NCI-H446 (cell line): ENCODE results near the gene RACK1.
"Not testable (repeated sequence)": the region's sequence is repeated elsewhere in the genome, so short reads cannot be mapped to it uniquely, and the experiment has no call there.

ENCODE experiments used
- DNase-seq, 2 experiments: peaks; one replicate each; lab custom pipeline; 2025; lab: John Stamatoyannopoulos, UW

RACK1 gene

DNA sequence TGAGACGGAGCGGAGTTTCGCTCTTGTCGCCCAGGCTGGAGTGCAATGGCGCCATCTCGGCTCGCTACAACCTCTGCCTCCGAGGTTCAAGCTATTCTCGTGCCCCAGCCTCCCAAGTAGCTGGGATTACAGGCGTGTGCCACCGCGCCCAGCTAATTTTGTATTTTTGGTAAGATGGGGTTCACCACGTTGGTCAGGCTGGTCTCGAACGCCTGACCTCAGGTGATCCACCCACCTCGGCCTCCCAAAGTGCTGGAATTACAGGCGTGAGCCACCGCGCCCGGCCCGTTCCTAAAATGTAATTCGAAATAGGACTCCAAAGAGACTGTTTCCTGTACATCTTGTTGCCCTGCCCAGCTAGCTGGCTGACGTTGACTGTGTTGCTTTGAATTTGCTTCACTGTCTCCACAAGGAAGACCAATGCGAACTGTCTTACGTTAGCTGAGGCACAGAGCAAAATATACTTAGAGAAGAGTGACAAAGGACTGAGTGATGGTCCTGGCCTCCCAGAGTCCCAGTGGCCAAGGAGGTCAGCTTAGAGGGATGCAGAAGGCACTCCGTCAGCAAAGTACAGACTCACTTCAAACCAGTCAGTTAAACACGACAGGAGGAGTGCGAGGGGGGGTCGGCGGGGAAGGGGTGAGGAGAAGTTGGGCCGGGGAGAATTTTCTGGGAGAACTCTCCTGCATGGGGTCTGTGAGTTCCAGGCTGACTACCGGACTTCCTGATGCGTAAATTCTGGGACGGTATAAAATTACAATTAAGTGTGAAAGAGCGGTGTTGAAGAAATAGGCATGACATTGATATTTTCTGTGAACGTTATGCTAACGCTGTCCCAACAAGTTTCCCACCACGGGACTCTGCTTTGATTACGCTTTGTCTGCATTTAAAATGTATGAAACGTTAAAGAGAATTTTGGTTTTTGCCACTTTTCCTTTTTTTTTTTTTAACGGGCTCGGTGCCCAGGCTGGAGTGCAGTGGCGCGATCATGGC, 27.4 kb downstream of the RACK1 start:
- no peak for DNase-seq

DNA sequence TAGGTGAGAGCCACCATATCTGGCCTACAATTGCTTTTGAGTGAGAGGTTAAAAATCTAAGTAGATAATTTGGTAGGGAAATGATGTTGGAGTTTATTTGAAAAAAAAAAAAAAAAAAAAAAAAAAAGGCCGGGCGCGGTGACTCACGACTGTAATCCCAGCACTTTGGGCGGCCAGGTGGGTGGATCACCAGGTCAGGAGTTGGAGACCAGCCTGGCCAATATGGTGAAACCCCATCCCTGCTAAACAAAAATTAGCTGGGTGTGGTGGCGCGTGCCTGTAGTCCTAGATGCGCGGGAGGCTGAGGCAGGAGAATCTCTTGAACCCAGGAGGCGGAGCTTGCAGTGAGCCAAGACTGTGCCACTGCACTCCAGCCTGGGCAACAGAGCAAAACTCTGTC, 29.5 kb downstream of the RACK1 start:
- DNase-seq: not testable (repeated sequence)

DNA sequence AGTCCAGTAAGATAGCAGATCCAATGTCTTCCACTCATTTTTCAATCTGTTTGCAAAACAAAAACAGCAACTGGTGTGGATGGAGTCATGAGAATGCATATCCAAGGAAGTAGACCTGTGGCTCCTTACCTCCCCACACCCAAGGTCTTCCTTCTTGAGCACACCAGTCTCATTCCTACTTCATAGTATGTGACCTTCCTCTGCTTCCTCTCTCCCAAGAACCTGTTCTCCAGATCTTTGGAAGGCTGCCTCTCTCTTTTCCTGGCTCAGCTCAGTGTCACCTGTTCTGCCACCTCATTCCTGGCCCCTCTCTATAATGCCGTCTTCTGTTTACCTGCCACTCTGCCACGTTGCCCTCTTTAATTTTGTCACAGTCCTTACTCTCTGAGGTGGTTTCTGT, 30.8 kb downstream of the RACK1 start:
- no peak for DNase-seq

DNA sequence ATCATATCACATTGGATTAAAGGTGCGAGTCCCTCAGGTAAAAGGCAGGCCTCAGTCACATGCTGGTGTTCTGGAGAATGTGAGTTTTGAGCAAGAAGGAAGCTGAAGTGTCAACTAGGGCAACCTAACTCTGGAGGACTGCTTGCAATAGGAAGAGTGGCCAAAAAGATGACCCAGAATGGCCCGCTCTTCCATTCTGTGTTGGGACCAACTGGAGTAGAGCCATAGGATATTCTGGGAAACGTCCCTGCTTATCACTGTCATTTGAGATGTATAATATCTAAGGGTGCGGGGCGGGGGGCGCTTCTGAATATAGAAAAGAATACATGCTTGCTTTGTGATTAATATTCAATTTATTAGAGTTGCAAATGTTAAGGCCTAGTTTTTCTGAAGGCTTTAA, 31.6 kb downstream of the RACK1 start:
- DNase-seq: no peak

DNA sequence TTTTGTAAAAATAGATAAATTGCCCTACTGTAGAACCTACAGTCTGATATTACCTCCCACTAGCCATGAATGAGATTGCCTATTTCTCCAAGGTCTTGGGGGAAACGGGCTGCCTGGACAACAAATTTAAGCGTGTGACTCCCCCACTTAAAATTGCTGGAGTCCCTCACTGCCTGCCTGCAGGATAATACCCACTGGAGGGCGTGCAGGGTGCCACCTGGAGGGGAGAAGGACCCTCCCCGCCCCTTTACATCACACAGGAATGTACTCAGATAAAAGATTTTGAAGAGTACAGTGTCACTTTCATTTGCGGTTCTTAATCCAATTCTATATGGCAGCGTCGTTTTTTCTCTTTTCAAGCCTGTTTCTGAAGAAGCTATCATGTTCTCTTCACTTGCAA, 32.5 kb downstream of the RACK1 start:
- DNase-seq: no peak

DNA sequence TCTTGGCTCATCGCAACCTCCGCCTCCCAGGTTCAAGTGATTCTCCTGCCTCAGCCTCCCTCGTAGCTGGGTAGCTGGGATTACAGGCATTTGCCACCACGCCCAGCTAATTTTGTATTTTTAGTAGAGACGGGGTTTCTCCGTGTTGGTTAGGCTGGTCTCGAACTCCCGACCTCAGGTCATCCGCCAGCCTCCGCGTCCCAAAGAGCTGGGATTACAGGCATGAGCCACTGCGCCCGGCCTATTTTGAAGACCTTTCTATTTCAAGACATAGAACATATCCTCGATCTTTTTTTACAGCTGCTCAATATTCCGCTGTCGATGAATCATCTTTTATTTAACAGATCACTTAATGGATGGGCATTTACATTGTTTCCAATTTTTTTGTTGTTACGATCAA, 33.0 kb downstream of the RACK1 start:
- DNase-seq: not testable (repeated sequence)

DNA sequence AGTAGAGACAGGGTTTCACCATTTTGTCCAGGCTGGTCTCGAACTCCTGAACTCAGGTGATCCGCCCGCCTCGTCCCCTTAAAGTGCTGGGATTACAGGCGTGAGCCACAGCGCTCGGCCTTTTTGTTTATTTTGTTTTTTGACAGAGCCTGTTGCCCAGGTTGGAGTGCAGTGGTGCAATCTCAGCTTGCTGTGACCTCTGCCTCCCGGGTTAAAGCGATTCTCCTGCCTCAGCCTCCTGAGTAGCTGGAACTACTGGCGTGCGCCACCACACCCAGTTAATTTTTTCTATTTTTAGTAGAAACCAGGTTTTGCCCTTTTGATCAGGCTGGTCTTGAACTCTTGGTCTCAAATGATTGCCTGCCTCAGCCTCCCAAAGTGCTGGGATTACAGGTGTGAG, 33.6 kb downstream of the RACK1 start:
- DNase-seq: not testable (repeated sequence)

DNA sequence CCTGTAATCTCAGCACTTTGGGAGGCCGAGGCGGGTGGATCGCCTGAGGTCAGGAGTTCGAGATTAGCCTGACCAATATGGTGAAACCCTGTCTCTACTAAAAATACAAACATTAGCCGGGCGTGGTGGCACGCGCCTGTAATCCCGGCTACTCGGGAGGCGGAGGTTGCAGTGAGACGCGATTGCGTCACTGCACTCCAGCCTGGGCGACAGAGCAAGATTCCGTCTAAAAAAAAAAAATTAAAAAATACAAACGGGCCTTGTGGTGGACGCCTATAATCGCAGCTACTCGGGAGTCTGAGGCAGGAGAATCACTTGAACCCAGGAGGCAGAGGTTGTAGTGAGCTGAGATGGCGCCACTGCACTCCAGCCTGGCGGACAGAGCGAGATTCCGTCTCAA, 34.7 kb downstream of the RACK1 start:
- not testable (repeated sequence) for DNase-seq

DNA sequence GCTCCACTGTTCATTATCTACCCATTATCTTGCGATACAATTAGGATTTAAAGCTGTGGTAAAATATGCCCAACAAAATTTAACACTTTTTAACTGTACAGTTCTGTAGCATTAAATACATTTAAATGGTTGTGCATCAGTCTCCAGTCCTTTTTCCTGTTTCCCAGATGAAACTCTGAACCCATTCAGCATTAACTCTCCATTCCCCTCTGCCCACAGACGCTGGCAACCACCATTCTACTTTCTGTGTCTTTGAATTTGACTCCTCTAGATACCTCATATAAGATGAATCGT, 35.8 kb downstream of the RACK1 start:
- DNase-seq: no peak

DNA sequence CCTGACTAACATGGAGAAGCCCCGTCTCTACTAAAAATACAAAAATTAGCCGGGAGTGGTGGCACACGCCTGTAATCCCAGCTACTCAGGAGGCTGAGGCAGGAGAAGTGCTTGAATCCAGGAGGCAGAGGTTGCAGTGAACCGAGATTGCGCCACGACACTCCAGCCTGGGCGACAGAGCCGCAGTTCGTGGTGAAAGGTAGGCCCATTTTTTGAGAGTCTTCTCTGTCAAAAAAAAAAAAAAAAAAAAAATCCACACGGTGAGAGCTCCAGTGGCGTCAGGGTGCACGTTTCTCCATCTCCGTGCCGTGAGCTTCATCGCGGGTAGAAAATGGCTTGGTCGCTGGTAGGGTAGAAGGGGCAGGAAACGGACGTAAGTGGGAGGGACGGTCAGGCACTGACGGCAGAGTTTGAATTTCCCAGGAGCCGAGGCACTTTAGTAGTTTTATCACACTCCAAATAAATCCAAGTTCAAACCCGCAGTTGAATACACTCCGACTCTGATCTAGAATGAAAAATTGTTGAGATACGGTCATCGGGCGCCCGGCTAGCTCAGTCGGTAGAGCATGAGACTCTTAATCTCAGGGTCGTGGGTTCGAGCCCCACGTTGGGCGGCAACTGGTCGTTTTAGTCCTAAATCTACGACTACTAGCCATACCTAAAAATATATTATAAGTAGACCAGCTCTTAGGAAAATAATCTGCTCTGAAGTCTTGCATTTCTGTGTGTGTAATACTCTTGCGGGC, 36.3 kb downstream of the RACK1 start:
- no peak for DNase-seq

DNA sequence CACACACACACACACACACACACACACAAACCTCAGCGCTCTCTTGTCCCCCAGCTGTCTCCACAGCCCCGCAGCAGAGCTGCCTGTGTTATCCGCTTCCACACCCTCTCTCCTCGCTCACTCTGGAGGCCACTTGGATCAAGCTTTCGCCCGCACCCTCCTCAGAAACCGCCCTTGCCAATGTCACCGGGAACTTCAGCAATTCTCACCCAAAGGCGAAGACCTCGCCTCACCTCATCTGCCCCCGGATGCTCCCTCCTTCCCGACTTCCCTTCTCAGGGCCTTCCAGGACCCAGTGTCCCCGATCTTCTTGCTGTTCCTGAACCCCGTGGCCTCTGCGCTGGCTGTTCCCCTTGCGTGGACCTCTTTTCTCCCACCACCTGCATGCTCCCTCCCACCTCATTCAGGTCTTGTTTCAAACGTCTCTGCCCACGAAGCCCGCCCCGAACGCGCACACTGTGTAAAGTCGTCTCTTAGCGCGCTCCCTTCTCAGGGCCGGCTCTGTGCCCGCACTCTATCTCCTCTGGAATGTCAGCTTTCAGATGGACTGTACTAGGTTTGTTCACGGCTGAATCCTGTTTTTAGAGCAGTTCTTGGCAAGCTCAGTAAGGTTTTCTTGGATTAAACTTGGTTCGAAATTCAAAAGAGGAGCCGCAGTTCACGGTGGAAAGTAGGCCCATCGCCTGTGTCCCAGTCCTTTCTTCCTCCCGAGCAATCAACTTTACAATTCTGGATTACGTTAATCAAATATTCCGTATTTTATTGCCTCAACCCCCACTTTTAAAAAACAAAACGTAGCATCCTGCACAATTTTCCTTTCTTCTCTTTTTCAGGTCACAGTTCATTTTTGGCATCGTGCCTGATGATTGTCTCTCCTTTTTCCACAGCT, 37.7 kb downstream of the RACK1 start:
- no peak for DNase-seq

DNA sequence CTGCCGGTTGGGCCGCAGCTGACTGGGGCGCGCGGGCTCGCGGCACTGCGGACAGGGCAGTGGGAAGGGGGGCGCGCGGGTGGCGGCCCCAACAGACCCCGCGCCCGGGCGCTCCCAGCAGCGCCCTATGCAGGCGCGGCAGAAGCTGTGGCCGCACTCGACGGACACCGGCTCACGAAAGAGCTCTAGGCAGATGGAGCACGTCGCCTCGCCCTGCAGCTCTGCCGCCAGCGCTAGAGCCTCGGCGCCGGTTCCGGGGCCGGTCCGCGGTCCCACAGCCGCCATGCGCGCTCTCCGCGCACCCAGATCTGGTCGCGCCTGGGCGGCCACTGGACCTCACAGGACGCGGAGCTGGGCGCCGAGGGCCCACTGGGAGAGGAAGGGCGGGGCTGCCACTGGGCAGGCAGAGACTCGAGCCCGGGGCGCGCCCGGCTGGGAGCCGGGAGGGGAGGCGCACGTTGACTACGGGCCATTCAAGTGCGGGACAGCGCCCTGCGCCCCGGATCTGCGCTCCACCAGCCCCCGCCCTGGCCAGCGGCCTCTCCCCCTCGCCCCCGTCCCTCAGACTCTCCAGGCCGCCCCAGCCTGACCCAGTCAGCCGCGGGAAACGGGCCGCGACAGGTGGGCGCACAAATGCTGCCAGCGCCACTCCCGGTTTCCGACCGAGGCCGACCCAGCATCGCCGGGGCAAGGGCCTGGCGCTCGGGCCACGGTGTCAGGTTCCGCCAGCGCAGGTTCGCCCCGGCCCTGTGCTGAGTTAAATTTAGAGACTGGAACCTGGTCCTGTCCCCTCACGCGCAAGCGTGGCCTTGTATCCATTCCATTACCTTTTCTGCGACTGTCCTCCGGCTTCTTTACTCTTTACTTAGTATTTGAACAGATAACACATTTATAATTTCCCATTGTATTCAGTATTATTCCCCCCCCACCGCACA, 38.6 kb downstream of the RACK1 start, which contains the start of gene TRIM7:
Gene TRIM7, minus strand, starts transcription at position 371 of the 935 bp plus-strand sequence. Its CDS starts 86 bp downstream, at position 285.
- DNase-seq: no peak

DNA sequence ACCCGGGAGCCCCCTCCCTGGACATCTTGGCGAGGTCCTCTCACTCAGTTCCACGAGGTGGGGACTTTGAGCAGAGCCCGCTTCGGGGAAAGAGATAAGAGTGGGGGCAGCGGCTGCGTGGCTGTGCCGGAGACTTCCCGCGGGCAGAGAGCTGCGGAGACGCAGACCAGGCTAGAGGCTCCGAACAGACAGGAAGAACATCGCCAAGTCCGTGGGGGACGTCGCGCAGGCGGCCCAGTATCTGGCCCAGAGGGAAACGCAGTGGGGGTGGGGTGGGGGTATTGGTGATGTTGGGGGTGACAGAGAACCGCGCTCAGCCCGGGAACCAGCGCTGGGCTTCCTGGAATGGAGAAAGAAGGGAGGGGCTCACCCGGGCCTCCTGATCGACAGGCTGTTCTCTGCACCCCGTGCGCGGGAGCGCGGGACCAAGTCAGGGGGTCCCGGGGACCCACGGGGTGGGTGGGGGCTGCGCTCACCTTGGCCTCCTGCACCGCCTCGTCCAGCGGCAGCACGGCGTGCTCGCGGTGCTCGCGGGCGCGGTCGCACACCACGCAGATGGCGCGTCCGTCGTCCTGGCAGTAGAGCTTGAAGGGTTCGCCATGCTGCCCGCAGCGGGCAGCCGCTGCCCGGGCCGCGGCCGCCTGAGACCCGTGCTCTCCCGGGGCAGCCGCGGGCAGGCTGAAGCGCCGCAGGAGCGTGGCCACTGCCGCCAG, 39.4 kb downstream of the RACK1 start:
- DNase-seq: no peak

DNA sequence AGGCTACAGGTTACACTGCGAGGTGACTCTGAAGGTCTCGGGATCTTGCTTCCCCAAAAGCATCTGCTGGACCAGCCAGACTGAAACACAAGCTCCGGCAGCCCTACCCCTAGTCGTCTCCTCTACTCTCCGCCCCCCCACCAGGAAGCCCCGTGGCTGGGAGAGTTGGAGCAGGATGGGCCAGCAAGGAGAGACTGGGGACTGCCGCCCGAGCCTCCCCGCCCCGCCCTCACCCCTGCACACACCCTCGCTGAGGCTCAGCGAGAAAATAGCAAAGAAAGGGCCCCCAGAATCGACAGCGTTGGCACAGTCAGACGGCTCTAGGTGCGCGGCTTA, 40.0 kb downstream of the RACK1 start:
- no peak for DNase-seq

DNA sequence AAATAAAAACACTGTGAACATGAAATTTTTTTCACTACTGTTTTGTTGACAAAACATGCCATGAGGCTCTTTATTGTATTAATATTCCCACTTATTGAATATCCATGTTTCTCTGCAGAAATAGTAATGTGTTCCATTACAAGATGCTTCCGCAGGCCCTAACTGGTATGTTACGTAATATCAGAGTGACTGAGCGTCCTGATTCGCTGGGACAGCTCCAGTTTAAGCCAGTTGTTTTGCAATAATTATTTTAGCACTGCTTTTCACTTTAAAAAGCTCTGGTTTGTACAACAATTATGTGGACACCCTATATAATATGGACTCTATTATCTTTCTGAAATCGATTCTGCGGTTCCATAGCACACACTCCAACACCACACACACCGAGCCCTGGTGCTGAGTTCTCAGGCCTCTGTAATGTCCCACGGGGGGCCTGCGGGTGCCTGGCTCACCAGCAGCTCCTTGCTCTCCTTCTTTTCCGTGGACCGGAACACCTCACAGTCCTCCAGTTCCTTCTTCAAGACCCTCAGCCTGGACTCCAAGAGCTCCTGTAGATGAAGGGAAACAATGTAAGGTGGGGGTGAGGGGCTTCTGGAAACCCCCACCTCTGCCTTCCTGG, 40.5 kb downstream of the RACK1 start:
- DNase-seq: no peak

DNA sequence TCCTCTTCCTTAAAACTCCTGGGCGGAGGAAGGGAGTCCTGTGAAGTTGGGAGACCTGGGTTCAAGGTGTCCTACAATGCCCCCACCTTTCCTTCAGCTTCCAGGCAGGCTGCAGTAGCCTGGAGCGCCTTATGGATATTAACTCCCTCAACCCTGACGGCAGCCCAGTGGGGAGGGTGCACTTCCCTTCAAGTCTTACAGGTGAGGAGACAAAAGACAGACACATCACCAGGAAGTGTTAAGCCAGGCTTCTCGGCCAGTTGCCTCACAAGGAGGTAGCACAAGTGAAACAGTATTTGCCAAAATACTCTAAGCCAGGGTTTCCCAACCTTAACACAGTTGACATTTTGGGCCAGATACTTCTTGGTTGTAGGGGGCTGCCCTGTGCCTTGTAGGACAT, 42.9 kb downstream of the RACK1 start:
- DNase-seq: no peak

DNA sequence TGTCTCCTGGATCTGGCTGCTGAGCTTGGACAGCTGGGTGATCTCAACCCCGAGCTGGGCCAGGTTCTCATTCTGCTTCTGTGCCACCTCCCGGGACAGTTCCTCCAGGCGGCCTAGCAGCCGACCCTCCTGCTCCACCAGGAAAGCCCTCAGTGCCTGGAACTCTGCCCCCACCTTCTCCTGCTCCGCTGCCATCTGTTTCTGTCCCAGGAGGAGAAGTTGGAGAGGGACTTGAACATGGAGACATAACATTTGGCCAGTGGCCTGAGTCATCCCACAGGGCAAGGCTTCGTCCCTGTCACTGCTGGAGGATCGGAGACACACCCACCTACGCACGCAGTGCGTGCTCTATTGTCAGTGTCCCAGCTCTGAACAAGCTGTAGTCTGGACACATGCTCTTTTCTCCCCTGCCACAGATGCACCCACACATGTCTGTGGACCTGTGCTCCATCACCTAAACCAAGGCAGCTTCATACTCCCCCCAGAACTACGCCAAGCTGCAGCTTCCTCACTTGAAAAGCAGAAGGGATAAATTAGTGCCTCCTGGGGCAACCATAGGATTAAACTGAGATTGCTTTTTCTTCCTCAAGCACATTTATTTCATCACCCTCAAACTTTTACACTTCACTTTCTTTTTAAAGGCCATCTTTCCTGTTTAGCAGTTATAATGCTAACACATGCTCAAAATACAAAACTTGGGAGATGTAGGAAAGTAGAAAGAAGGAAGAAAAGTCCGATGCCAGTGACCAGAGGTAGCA, 43.6 kb downstream of the RACK1 start:
- no peak for DNase-seq

DNA sequence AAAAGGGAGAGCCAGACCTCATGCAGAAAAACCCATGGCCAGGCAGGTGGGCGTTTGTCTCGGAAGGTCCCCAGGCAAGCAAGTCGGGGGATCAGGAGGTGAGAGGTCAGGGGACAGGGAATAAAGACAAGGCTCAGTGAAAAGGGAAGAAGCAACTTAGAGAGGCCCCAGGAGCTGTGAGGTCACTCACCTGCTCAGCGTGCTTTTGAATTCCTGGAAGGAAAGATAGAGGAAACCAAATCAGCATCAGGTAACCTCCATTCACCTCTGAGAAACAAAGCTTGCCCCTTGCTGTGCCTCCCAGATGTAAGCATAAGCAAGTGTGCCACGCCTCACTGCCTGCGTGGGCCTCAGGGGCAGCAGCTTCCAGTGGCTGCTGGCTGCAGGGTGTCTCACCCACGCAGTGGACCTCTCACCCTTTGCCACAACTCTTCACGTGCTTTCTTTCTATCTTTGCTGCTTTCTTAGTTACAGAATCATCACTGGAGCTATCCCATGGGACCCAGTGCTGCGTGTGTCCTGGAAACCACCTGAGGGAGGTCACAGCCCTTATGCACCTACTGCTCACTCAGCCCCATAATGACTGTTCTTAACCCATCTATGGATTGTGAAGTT, 44.7 kb downstream of the RACK1 start:
- DNase-seq: no peak
